PC-9 (cell line): ENCODE measurements around the gene KLHL1. TPM values are rescaled to one million over a fixed set of nuclear protein-coding genes. Genes with fewer than 3 reads are reported as not detected.

ENCODE experiments used
- BruUV-seq: library from RNA; stranded (reverse); fragments of 400-500 nt; replicated peaks from 2 replicates; lab custom pipeline; 2021; lab: Mats Ljungman, UMichigan
- CTCF ChIA-PET: fragments of 300-600 bp; sonication (Branson Sonifier 250); formaldehyde crosslinking; loops from one replicate; lab custom pipeline; 2022; ENCODE audit warnings: antibody characterized with exemption; lab: Charles Lee
- POLR2A ChIA-PET: fragments of 300-600 bp; sonication (Branson Sonifier 250); formaldehyde crosslinking; loops from one replicate; lab custom pipeline; 2022; ENCODE audit warnings: antibody characterized with exemption; ENCODE audit not compliant: unreplicated experiment; lab: Charles Lee
- DNase-seq, 2 experiments: peaks; one replicate each; pipeline versions ENCODE4 v3.0.0 to v3.0.0-alpha.2; 2015 to 2022; ENCODE audit warnings: mixed read lengths in 1 of 2
- H2AFZ ChIP-seq: fragments of 200-600 bp; sonication (generic); 2 replicates; pipeline ENCODE4 v1.8.1; 2017; ENCODE audit warnings: antibody characterized with exemption
- H3F3A ChIP-seq: fragments of 200-600 bp; sonication (generic); 2 replicates; pipeline ENCODE4 v1.8.1; 2017; ENCODE audit warnings: antibody characterized with exemption, mild to moderate bottlenecking, low read depth; ENCODE audit not compliant: insufficient read depth
- H3K27ac ChIP-seq: fragments of 200-600 bp; sonication (generic); 2 replicates; pipeline ENCODE4 v1.6.1; 2016; ENCODE audit warnings: mixed run types
- H3K27me3 ChIP-seq: fragments of 200-600 bp; sonication (generic); 2 replicates; pipeline ENCODE4 v1.6.1; 2016; ENCODE audit warnings: low read depth, mixed run types; ENCODE audit not compliant: insufficient read depth
- H3K36me3 ChIP-seq: fragments of 200-600 bp; sonication (generic); 2 replicates; pipeline ENCODE4 v1.6.1; 2016; ENCODE audit warnings: low read depth, mixed run types
- H3K4me1 ChIP-seq: fragments of 200-600 bp; sonication (generic); replicated peaks from 2 replicates; pipeline ENCODE4 v1.6.1; 2016; ENCODE audit warnings: mixed run types; ENCODE audit not compliant: insufficient read depth
- H3K4me2 ChIP-seq: fragments of 200-600 bp; sonication (generic); 2 replicates; pipeline ENCODE4 v1.6.1; 2017; ENCODE audit warnings: mixed run types
- H3K4me3 ChIP-seq: fragments of 200-600 bp; sonication (generic); 2 replicates; pipeline ENCODE4 v1.6.1; 2016; ENCODE audit warnings: mixed run types
- H3K79me2 ChIP-seq: fragments of 200-600 bp; sonication (generic); 2 replicates; pipeline ENCODE4 v1.6.1; 2017; ENCODE audit warnings: low read depth, mixed run types
- H3K9me2 ChIP-seq: fragments of 200-600 bp; sonication (generic); 2 replicates; pipeline ENCODE4 v1.8.1; 2017; ENCODE audit warnings: mild to moderate bottlenecking; ENCODE audit not compliant: insufficient read depth
- H3K9me3 ChIP-seq: fragments of 200-600 bp; sonication (generic); 2 replicates; pipeline ENCODE4 v1.8.1; 2016; ENCODE audit warnings: low read depth; ENCODE audit not compliant: insufficient read depth
- H4K20me1 ChIP-seq: fragments of 200-600 bp; sonication (generic); 2 replicates; pipeline ENCODE4 v1.8.1; 2017; ENCODE audit not compliant: insufficient read depth
- EZH2 ChIP-seq: fragments of 200-600 bp; sonication (generic); IDR thresholded peaks from 2 replicates; pipeline ENCODE4 v1.8.0; 2017; ENCODE audit warnings: antibody characterized with exemption, low read depth
- intact Hi-C: fragments of 100-400 bp; cut with micrococcal nuclease; formaldehyde crosslinking; loops from one replicate; pipeline ENCODE4 v1.10.0; 2022; ENCODE audit not compliant: unreplicated experiment
- total RNA-seq: library from RNA; stranded (reverse); gene quantifications from 2 replicates; pipeline ENCODE4 v1.2.3, GENCODE V29; 2021
- TF ChIP-seq, protein P1 (sequence below): fragments of 200-600 bp; sonication (generic); conservative IDR thresholded peaks from 2 replicates; pipeline ENCODE4 v1.6.1; 2017; ENCODE audit warnings: mixed run types, antibody characterized with exemption, mild to moderate bottlenecking, moderate library complexity

The KLHL1 gene
- total RNA-seq, 1 experiment from 2014 or later, result not detected

DNA sequence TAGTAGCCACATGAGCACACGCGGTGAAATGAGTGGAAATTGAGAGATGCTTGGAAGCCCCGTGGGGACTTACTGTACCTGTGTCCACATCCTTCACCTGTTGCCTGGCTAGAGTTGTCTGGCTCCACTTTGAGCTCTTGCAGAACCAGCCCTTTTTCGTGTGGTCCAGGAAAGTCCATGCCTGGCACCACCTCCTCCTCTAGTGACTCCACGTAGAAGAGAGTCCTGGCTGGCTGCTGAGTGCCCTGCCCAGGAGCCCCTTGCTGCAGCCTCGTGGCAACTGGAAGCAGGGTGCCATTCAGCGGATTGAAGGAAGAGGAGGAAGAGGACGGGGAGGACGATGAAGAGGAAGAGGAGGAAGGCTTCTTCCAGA lies 1.1 kb downstream of the KLHL1 start:
- Histone ChIP-seq H3K9me3 (no peaks in the 10 kb centered on the region), H3K4me3 (no peak overlapping the region), H2AFZ (no peak overlapping the region), H3K4me2 (no peak overlapping the region), H3K79me2 (no peaks in the 10 kb centered on the region), H3F3A (no peaks in the 10 kb centered on the region), H3K36me3 (no peaks in the 10 kb centered on the region), H4K20me1 (no peaks in the 10 kb centered on the region), H3K27ac (no peak overlapping the region), H3K4me1 (no peaks in the 10 kb centered on the region), H3K27me3 (no peaks in the 10 kb centered on the region), H3K9me2 (no peaks in the 10 kb centered on the region)
- CTCF ChIA-PET, result no interaction called here
- intact Hi-C loops, result no loop called here
- DNase-seq, result no peak
- no TSS peak for BruUV-seq
- no peak for TF ChIP-seq EZH2
- TF ChIP-seq, protein P1, sequence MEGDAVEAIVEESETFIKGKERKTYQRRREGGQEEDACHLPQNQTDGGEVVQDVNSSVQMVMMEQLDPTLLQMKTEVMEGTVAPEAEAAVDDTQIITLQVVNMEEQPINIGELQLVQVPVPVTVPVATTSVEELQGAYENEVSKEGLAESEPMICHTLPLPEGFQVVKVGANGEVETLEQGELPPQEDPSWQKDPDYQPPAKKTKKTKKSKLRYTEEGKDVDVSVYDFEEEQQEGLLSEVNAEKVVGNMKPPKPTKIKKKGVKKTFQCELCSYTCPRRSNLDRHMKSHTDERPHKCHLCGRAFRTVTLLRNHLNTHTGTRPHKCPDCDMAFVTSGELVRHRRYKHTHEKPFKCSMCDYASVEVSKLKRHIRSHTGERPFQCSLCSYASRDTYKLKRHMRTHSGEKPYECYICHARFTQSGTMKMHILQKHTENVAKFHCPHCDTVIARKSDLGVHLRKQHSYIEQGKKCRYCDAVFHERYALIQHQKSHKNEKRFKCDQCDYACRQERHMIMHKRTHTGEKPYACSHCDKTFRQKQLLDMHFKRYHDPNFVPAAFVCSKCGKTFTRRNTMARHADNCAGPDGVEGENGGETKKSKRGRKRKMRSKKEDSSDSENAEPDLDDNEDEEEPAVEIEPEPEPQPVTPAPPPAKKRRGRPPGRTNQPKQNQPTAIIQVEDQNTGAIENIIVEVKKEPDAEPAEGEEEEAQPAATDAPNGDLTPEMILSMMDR, result no peak
- POLR2A ChIA-PET, result no interaction called here

DNA sequence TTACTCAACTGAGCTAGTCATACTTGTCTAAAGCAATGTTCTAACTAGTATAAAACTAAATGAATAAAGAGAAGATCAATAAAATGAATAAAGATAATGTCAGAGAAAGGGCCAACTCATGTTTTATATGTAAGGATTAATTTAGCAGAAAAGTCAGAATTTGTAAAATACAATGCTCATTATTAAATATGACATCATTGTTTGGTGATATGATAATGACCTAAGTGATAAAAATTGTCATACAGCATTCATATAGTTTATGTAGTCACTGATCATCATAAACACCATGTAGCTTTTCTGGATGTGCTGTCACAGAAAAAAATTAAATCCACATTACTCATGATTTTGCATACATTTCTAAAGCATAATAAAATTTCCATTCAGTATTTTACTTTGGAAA lies 3.8 kb downstream of the KLHL1 start:
- no peak overlapping the region for H3K4me3 ChIP-seq
- intact Hi-C loops, result no loop called here
- CTCF ChIA-PET, result no interaction called here
- no TSS peak for BruUV-seq
- no peaks in the 10 kb centered on the region for H3K27me3 ChIP-seq
- DNase-seq, result no peak
- H3K9me2 ChIP-seq, result no peaks in the 10 kb centered on the region
- no peak overlapping the region for H3K27ac ChIP-seq
- POLR2A ChIA-PET, result no interaction called here
- no peak for TF ChIP-seq EZH2
- TF ChIP-seq, protein P1, result no peak
- no peak overlapping the region for H3K4me2 ChIP-seq
- no peaks in the 10 kb centered on the region for H3K9me3 ChIP-seq
- no peak overlapping the region for H2AFZ ChIP-seq
- H3K36me3 ChIP-seq, result no peaks in the 10 kb centered on the region
- no peaks in the 10 kb centered on the region for H3K4me1 ChIP-seq
- H3K79me2 ChIP-seq, result no peaks in the 10 kb centered on the region
- no peaks in the 10 kb centered on the region for H4K20me1 ChIP-seq
- H3F3A ChIP-seq, result no peaks in the 10 kb centered on the region

- no peak for DNase-seq
- Histone ChIP-seq H3K9me3 (no peaks in the 10 kb centered on the region), H2AFZ (no peak overlapping the region), H3K27ac (no peak overlapping the region), H3F3A (no peaks in the 10 kb centered on the region), H3K79me2 (no peaks in the 10 kb centered on the region), H3K4me2 (no peak overlapping the region), H3K4me1 (no peaks in the 10 kb centered on the region), H3K36me3 (no peaks in the 10 kb centered on the region), H3K27me3 (no peaks in the 10 kb centered on the region), H3K4me3 (no peak overlapping the region), H3K9me2 (no peaks in the 10 kb centered on the region), H4K20me1 (no peaks in the 10 kb centered on the region)
- BruUV-seq, result no TSS peak
- ChIA-PET CTCF (interaction anchor here (0.6 kb wide), 2 partner anchors 343 to 412 kb away, joined by 3 to 5 read pairs; no protein-coding TSS in a partner anchor), POLR2A (interaction anchor here (0.6 kb wide), 2 partner anchors 22 to 385 kb away, joined by 3 to 4 read pairs; no protein-coding TSS in a partner anchor)
- intact Hi-C loops, result loop anchor here (10.0 kb wide), 1 partner anchor 216 kb away; no protein-coding TSS in a partner anchor
- TF ChIP-seq, protein P1, result peak; percentile 64
- no peak for TF ChIP-seq EZH2
These were observed 9.6 kb downstream of the KLHL1 start for GRCh38 chr13:70098669-70099068.
